AG09309 (cell line): ENCODE results near the gene CADM1.

Experiments used
- DNase-seq: peaks from one replicate; pipeline ENCODE4 v3.0.0-alpha.2; 2010; ENCODE audit warnings: low read depth
- H3K4me3 ChIP-seq: 2 replicates; pipeline ENCODE4 v1.5.1; 2011; ENCODE audit warnings: mild to moderate bottlenecking, low read depth, low read length, moderate library complexity; ENCODE audit not compliant: control insufficient read depth
- CTCF ChIP-seq: IDR thresholded peaks from 2 replicates; pipeline ENCODE4 v1.5.1; 2011; ENCODE audit warnings: mild to moderate bottlenecking, low read depth, low read length, inconsistent platforms; ENCODE audit not compliant: insufficient read depth, control insufficient read depth; ENCODE audit errors: missing control alignments

Gene CADM1

GRCh38 chr11:115267238-115267781 lies 236.9 kb downstream of the CADM1 start:
- TF ChIP-seq CTCF: no peak
- DNase-seq: no peak
- no peak overlapping the region for H3K4me3 ChIP-seq

- no peak overlapping the region for H3K4me3 ChIP-seq
- DNase-seq: no peak
- TF ChIP-seq CTCF: no peak
Measured at GRCh38 chr11:115266066-115266639, 238.1 kb downstream of the CADM1 start.

GRCh38 chr11:115263799-115264656 lies 240.2 kb downstream of the CADM1 start:
- TF ChIP-seq CTCF: no peak
- no peak overlapping the region for H3K4me3 ChIP-seq
- DNase-seq: no peak

- no peak overlapping the region for H3K4me3 ChIP-seq
- TF ChIP-seq CTCF: no peak
- DNase-seq: no peak
Measured at GRCh38 chr11:115258216-115258615, 246.0 kb downstream of the CADM1 start.

GRCh38 chr11:115257678-115258077 lies 246.5 kb downstream of the CADM1 start:
- H3K4me3 ChIP-seq: no peak overlapping the region
- no peak for DNase-seq
- TF ChIP-seq CTCF: no peak

- no peak overlapping the region for H3K4me3 ChIP-seq
- TF ChIP-seq CTCF: no peak
- DNase-seq: no peak
Measured at GRCh38 chr11:115257270-115257669, 246.9 kb downstream of the CADM1 start.
